ENCODE measurements around the gene SIVA1. TPM values are rescaled to one million over a fixed set of nuclear protein-coding genes. Genes with fewer than 3 reads are reported as not detected.

The SIVA1 gene
- total and polyA plus RNA-seq, 2 of the 4 experiments (the other 2 are of a cell fraction): 166 to 184 TPM

DNA sequence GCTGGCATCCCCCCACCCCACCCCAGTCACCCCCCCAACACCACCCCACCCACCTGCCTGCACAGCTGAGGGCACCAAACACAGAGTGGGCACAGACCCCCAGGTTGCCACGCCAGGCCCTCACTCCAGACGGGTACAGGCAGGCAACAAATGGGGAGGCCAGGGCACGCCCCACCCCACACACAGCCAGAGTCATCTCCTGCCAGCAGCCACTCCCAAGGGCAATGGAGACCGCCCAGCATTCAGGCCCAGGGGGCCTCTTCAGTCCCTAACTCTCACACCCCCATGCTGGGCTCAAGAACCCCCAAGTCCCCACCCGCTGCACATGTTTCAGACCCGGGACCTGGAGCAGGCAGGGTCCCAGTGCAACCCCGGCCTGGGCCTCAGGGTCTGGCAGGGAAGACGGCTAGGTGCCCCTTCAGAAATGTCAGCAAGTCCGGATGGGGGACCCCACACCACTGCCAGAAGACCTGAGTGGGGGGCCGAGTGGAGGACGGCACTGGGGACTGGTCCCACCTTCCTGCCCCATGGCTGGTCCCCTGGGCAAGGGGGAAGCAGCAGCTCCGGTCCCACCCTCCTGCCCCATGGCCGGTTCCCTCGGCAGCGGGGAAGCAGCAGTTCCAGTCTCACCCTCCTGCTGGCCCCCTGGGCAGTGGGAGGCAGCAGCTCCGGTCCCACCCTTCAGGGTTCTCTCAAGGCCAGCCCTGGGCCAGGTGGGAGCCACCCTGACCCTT, 30.7 kb downstream of the SIVA1 start:
- TF ChIP-seq SMC3 (IDR thresholded peaks at IDR 0.05; ENCODE audit: low read depth, low read length) (no peak), POLR2A (IDR thresholded peaks at IDR 0.05; ENCODE audit: low read depth, low read length) (no peak), NFE2L2 (IDR thresholded peaks at IDR 0.05; ENCODE audit: low read depth, low read length) (no peak), BHLHE40 (IDR thresholded peaks at IDR 0.05; ENCODE audit: low read depth, low read length) (no peak), CHD1 (IDR thresholded peaks at IDR 0.05; ENCODE audit: low read depth, low read length) (no peak), RFX5 (IDR thresholded peaks at IDR 0.05; ENCODE audit: low read depth, low read length) (no peak), MXI1 (IDR thresholded peaks at IDR 0.05; ENCODE audit: borderline replicate concordance, low read depth, low read length) (no peak), RAD21 (IDR thresholded peaks at IDR 0.05; ENCODE audit: low read length) (no peak), CEBPB (IDR thresholded peaks at IDR 0.05; ENCODE audit: low read depth, low read length) (no peak), FOS (IDR thresholded peaks at IDR 0.05; ENCODE audit: low read depth, low read length) (no peak)
- TF ChIP-seq, protein P1, sequence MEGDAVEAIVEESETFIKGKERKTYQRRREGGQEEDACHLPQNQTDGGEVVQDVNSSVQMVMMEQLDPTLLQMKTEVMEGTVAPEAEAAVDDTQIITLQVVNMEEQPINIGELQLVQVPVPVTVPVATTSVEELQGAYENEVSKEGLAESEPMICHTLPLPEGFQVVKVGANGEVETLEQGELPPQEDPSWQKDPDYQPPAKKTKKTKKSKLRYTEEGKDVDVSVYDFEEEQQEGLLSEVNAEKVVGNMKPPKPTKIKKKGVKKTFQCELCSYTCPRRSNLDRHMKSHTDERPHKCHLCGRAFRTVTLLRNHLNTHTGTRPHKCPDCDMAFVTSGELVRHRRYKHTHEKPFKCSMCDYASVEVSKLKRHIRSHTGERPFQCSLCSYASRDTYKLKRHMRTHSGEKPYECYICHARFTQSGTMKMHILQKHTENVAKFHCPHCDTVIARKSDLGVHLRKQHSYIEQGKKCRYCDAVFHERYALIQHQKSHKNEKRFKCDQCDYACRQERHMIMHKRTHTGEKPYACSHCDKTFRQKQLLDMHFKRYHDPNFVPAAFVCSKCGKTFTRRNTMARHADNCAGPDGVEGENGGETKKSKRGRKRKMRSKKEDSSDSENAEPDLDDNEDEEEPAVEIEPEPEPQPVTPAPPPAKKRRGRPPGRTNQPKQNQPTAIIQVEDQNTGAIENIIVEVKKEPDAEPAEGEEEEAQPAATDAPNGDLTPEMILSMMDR (conservative IDR thresholded peaks at IDR 0.05; ENCODE audit: low read depth, low read length): no peak
- ATAC-seq (ENCODE audit: low read depth) (no peak), DNase-seq (no peak)
- Histone ChIP-seq H2BK20ac (ENCODE audit: low read depth, low read length) (no peak overlapping the region), H3K9me1 (ENCODE audit: insufficient read depth, low read length) (no peaks in the 10 kb centered on the region), H3K14ac (replicated peaks; ENCODE audit: low read depth, low read length) (no peak overlapping the region), H3K23ac (ENCODE audit: low read depth, low read length) (no peak overlapping the region), H4K8ac (ENCODE audit: low read depth in 2 of 2, low read length in 2 of 2) (no peak overlapping the region), H3K9me3 (ENCODE audit: control insufficient read depth, insufficient read depth, low read length) (no peaks in the 10 kb centered on the region), H2AFZ (replicated peaks; ENCODE audit: low read length, poor library complexity) (no peak overlapping the region), H3K4ac (ENCODE audit: low read depth, low read length) (no peak overlapping the region), H4K20me1 (ENCODE audit: insufficient read depth, low read length) (peaks cover 66% of the 10 kb centered on the region), H3K18ac (ENCODE audit: low read depth, low read length) (no peak overlapping the region), H2BK5ac (ENCODE audit: low read depth, low read length, poor library complexity, severe bottlenecking) (no peak overlapping the region), H3K56ac (ENCODE audit: extremely low read depth, insufficient read depth, low read length) (no peak overlapping the region), H3K9ac (ENCODE audit: low read depth, low read length) (no peak overlapping the region), H2AK5ac (ENCODE audit: low read depth, low read length) (no peak overlapping the region), H3K4me1 (ENCODE audit: control insufficient read depth, insufficient read depth, low read length) (no peaks in the 10 kb centered on the region), H3K36me3 (ENCODE audit: control insufficient read depth, insufficient read depth, low read length) (peaks cover 30% of the 10 kb centered on the region), H3K27me3 (ENCODE audit: control insufficient read depth, insufficient read depth, low read length) (no peaks in the 10 kb centered on the region), H3K4me3 (ENCODE audit: insufficient read depth, low read depth, low read length) (no peak overlapping the region), H3K27ac (ENCODE audit: insufficient read depth, low read length) (no peak overlapping the region), H2BK15ac (ENCODE audit: low read depth, low read length) (no peak overlapping the region), H3K4me2 (ENCODE audit: low read depth, low read length) (no peak overlapping the region), H2BK120ac (ENCODE audit: low read depth, low read length) (no peak overlapping the region), H4K91ac (ENCODE audit: insufficient read depth, low read depth, low read length) (no peak overlapping the region), H2AK9ac (replicated peaks; ENCODE audit: low read depth, low read length, poor library complexity) (no peak overlapping the region), H3K79me1 (ENCODE audit: low read depth in 1 of 2, low read length in 2 of 2) (peaks cover 5 to 34% of the 10 kb centered on the region in 2 experiments; a peak in 3 of 4 replicates), H4K5ac (ENCODE audit: low read depth, low read length) (no peak overlapping the region)
- in situ Hi-C loops (cut with MboI; ENCODE audit: low sequenced_read_pairs): no loop called here
- dilution Hi-C loops (cut with HindIII; ENCODE audit: low sequenced_read_pairs, unreplicated experiment): no loop called here
- POLR2A ChIA-PET (ENCODE audit: unreplicated experiment): no interaction called here
- BruUV-seq (replicated peaks): no TSS peak
- intact Hi-C loops (cut with micrococcal nuclease): no loop called here
- CTCF ChIA-PET: no interaction called here
- 100% methylated on average over 4 of the region's 16 CpGs; no CpG with 5 or more reads in 1 of the 2 experiments for WGBS, 2 experiments (ENCODE audit: extremely low coverage in 2 of 2, insufficient read length in 1 of 2)
